IMR-90 (cell line): ENCODE results near the gene CLN3. TPM values are rescaled to one million over a fixed set of nuclear protein-coding genes. Genes with fewer than 3 reads are reported as not detected.

Source experiments
- ATAC-seq: fragments of 200-7000 bp; cut with Tn5 transposase; 2 replicates; pipeline ENCODE4 v1.9.1; 2020; ENCODE audit warnings: low read depth, mild to moderate bottlenecking, moderate library complexity
- BruUV-seq: library from RNA; stranded (reverse); fragments of 400-500 nt; replicated peaks from 2 replicates; lab custom pipeline; 2021; lab: Mats Ljungman, UMichigan
- CTCF ChIA-PET: fragments of 300-600 bp; formaldehyde crosslinking; extraction: SDS; loops from one replicate; lab custom pipeline; 2021; ENCODE audit warnings: antibody characterized with exemption; lab: Yijun Ruan, JAX
- POLR2A ChIA-PET: fragments of 300-600 bp; sonication (Branson Sonifier 250); formaldehyde crosslinking; loops from one replicate; lab custom pipeline; 2022; ENCODE audit warnings: antibody characterized with exemption; ENCODE audit not compliant: unreplicated experiment; lab: Charles Lee
- DNase-seq: peaks from one replicate; pipeline ENCODE4 v3.0.0; 2013
- H2AFZ ChIP-seq: replicated peaks from 2 replicates; pipeline ENCODE3; 2013; ENCODE audit warnings: low read length, mild to moderate bottlenecking; ENCODE audit not compliant: poor library complexity
- H2AK5ac ChIP-seq: 2 replicates; pipeline ENCODE4 v1.6.1; 2013; ENCODE audit warnings: low read depth, low read length, inconsistent platforms
- H2AK9ac ChIP-seq: replicated peaks from 2 replicates; pipeline ENCODE3; 2013; ENCODE audit warnings: mild to moderate bottlenecking, low read depth, low read length, moderate library complexity; ENCODE audit not compliant: poor library complexity
- H2BK120ac ChIP-seq: 2 replicates; pipeline ENCODE4 v1.6.1; 2013; ENCODE audit warnings: low read depth, low read length, inconsistent platforms
- H2BK15ac ChIP-seq: 3 replicates; pipeline ENCODE4 v1.6.1; 2013; ENCODE audit warnings: low read depth, low read length, inconsistent platforms
- H2BK20ac ChIP-seq: 2 replicates; pipeline ENCODE4 v1.6.1; 2013; ENCODE audit warnings: low read depth, mild to moderate bottlenecking, inconsistent platforms, low read length, moderate library complexity
- H2BK5ac ChIP-seq: 2 replicates; pipeline ENCODE4 v1.6.1; 2013; ENCODE audit warnings: mild to moderate bottlenecking, low read depth, low read length, inconsistent platforms; ENCODE audit not compliant: poor library complexity, severe bottlenecking
- H3K14ac ChIP-seq: replicated peaks from 2 replicates; pipeline ENCODE4 v1.6.1; 2013; ENCODE audit warnings: low read depth, low read length, inconsistent platforms
- H3K18ac ChIP-seq: 2 replicates; pipeline ENCODE4 v1.6.1; 2013; ENCODE audit warnings: low read depth, low read length, control low read depth
- H3K23ac ChIP-seq: 2 replicates; pipeline ENCODE4 v1.6.1; 2013; ENCODE audit warnings: low read depth, low read length, inconsistent platforms
- H3K27ac ChIP-seq: 2 replicates; pipeline ENCODE4 v1.5.1; 2013; ENCODE audit warnings: mild to moderate bottlenecking, control low read depth, low read length; ENCODE audit not compliant: insufficient read depth
- H3K27me3 ChIP-seq: 2 replicates; pipeline ENCODE4 v1.6.1; 2013; ENCODE audit warnings: low read length; ENCODE audit not compliant: control insufficient read depth, insufficient read depth
- H3K36me3 ChIP-seq: 2 replicates; pipeline ENCODE4 v1.6.1; 2013; ENCODE audit warnings: low read length, mixed read lengths; ENCODE audit not compliant: control insufficient read depth, insufficient read depth
- H3K4ac ChIP-seq: 2 replicates; pipeline ENCODE4 v1.6.1; 2013; ENCODE audit warnings: low read depth, low read length, inconsistent platforms
- H3K4me1 ChIP-seq: 2 replicates; pipeline ENCODE4 v1.6.1; 2013; ENCODE audit warnings: low read length, mixed read lengths; ENCODE audit not compliant: control insufficient read depth, insufficient read depth
- H3K4me2 ChIP-seq: 2 replicates; pipeline ENCODE4 v1.6.1; 2013; ENCODE audit warnings: low read depth, mild to moderate bottlenecking, control low read depth, low read length, moderate library complexity
- H3K4me3 ChIP-seq: 2 replicates; pipeline ENCODE4 v1.5.1; 2013; ENCODE audit warnings: low read depth, mild to moderate bottlenecking, control low read depth, low read length, moderate library complexity; ENCODE audit not compliant: insufficient read depth
- H3K56ac ChIP-seq: 2 replicates; pipeline ENCODE4 v1.6.1; 2013; ENCODE audit warnings: low read length, inconsistent platforms; ENCODE audit not compliant: insufficient read depth; ENCODE audit errors: extremely low read depth
- H3K79me1 ChIP-seq, 2 experiments: 2 replicates each; pipeline ENCODE4 v1.6.1; 2013; ENCODE audit warnings: low read length in 2 of 2, inconsistent platforms in 1 of 2, low read depth in 1 of 2
- H3K9ac ChIP-seq: 2 replicates; pipeline ENCODE4 v1.6.1; 2013; ENCODE audit warnings: low read depth, low read length, control low read depth
- H3K9me1 ChIP-seq: 2 replicates; pipeline ENCODE4 v1.6.1; 2013; ENCODE audit warnings: low read length, inconsistent platforms; ENCODE audit not compliant: insufficient read depth
- H3K9me3 ChIP-seq: 2 replicates; pipeline ENCODE4 v1.6.1; 2013; ENCODE audit warnings: low read length; ENCODE audit not compliant: control insufficient read depth, insufficient read depth
- H4K20me1 ChIP-seq: 2 replicates; pipeline ENCODE4 v1.6.1; 2013; ENCODE audit warnings: low read length, inconsistent platforms; ENCODE audit not compliant: insufficient read depth
- H4K5ac ChIP-seq: 2 replicates; pipeline ENCODE4 v1.6.1; 2013; ENCODE audit warnings: mild to moderate bottlenecking, low read depth, low read length, control low read depth
- H4K8ac ChIP-seq, 2 experiments: 2 replicates each; pipeline ENCODE4 v1.6.1; 2013; ENCODE audit warnings: low read depth in 2 of 2, low read length in 2 of 2, control low read depth in 1 of 2, inconsistent platforms in 1 of 2
- H4K91ac ChIP-seq: 2 replicates; pipeline ENCODE4 v1.6.1; 2013; ENCODE audit warnings: low read depth, low read length, inconsistent platforms; ENCODE audit not compliant: insufficient read depth
- BHLHE40 ChIP-seq: fragments of 150-350 bp; IDR thresholded peaks from 2 replicates; pipeline ENCODE4 v1.6.1; 2016; ENCODE audit warnings: mild to moderate bottlenecking, low read depth, low read length
- CEBPB ChIP-seq: IDR thresholded peaks from 2 replicates; pipeline ENCODE4 v1.6.1; 2012; ENCODE audit warnings: low read depth, low read length, improper control_type of control experiment
- CHD1 ChIP-seq: IDR thresholded peaks from 2 replicates; pipeline ENCODE4 v1.6.1; 2012; ENCODE audit warnings: low read depth, low read length, improper control_type of control experiment
- FOS ChIP-seq: fragments of 150-350 bp; IDR thresholded peaks from 2 replicates; pipeline ENCODE4 v1.6.1; 2016; ENCODE audit warnings: low read depth, low read length
- MAFK ChIP-seq: IDR thresholded peaks from 2 replicates; pipeline ENCODE4 v1.6.1; 2012; ENCODE audit warnings: low read depth, low read length, improper control_type of control experiment
- MAZ ChIP-seq: IDR thresholded peaks from 2 replicates; pipeline ENCODE4 v1.6.1; 2012; ENCODE audit warnings: low read depth, mild to moderate bottlenecking, low read length, improper control_type of control experiment, moderate library complexity, borderline replicate concordance
- MXI1 ChIP-seq: IDR thresholded peaks from 2 replicates; pipeline ENCODE4 v1.6.1; 2012; ENCODE audit warnings: low read depth, mild to moderate bottlenecking, low read length, moderate library complexity, borderline replicate concordance
- NFE2L2 ChIP-seq: fragments of 150-350 bp; IDR thresholded peaks from 2 replicates; pipeline ENCODE4 v1.6.1; 2016; ENCODE audit warnings: low read depth, mild to moderate bottlenecking, low read length
- POLR2A ChIP-seq: IDR thresholded peaks from 2 replicates; pipeline ENCODE4 v1.6.1; 2012; ENCODE audit warnings: mild to moderate bottlenecking, low read depth, low read length
- RAD21 ChIP-seq: IDR thresholded peaks from 2 replicates; pipeline ENCODE4 v1.6.1; 2012; ENCODE audit warnings: low read length, improper control_type of control experiment
- RCOR1 ChIP-seq: IDR thresholded peaks from 2 replicates; pipeline ENCODE4 v1.6.1; 2012; ENCODE audit warnings: mild to moderate bottlenecking, low read length, improper control_type of control experiment; ENCODE audit not compliant: insufficient replicate concordance
- RFX5 ChIP-seq: IDR thresholded peaks from 2 replicates; pipeline ENCODE4 v1.8.0; 2012; ENCODE audit warnings: low read depth, mild to moderate bottlenecking, low read length, moderate library complexity
- SMC3 ChIP-seq: fragments of 150-350 bp; IDR thresholded peaks from 2 replicates; pipeline ENCODE4 v1.6.1; 2016; ENCODE audit warnings: low read depth, mild to moderate bottlenecking, antibody characterized with exemption, low read length, moderate library complexity
- WGBS, 2 experiments: methylation state at CpG; one replicate each; pipeline versions ENCODE4 v1.1.5 to v1.1.7; 2013; ENCODE audit warnings: missing lambda C conversion rate in 2 of 2; ENCODE audit not compliant: insufficient read length in 1 of 2; ENCODE audit errors: extremely low coverage in 2 of 2; 5-methylcytosine and 5-hydroxymethylcytosine counted together
- dilution Hi-C: fragments of 300-500 bp; cut with HindIII; formaldehyde crosslinking; loops from one replicate; pipeline ENCODE4 v1.14.3; 2018; ENCODE audit warnings: low sequenced_read_pairs; ENCODE audit not compliant: unreplicated experiment
- in situ Hi-C: fragments of 300-500 bp; cut with MboI; formaldehyde crosslinking; loops from 3 replicates; pipeline ENCODE4 v1.14.3; 2019; ENCODE audit warnings: low sequenced_read_pairs, inconsistent platforms, mixed read lengths
- intact Hi-C: fragments of 100-400 bp; cut with micrococcal nuclease; formaldehyde crosslinking; loops from 2 replicates; pipeline ENCODE4 v1.10.0; 2022
- polyA plus RNA-seq, 3 experiments: library from polyadenylated mRNA; depleted of rRNA; stranded (reverse); fragments of >200 nt; gene quantifications; 2 replicates each; pipeline ENCODE4 v1.2.3, GENCODE V29; 2012; ENCODE audit warnings: low replicate concordance in 1 of 3
- total RNA-seq: library from RNA; depleted of rRNA; stranded (reverse); fragments of >200 nt; gene quantifications from 2 replicates; pipeline ENCODE4 v1.2.3, GENCODE V29; 2012
- TF ChIP-seq, protein P1 (sequence below): fragments of 150-350 bp; IDR thresholded peaks from 2 replicates; pipeline ENCODE4 v1.6.1; 2016; ENCODE audit warnings: low read depth, mild to moderate bottlenecking, low read length, moderate library complexity, borderline replicate concordance
- TF ChIP-seq, protein P2 (sequence below): conservative IDR thresholded peaks from 2 replicates; pipeline ENCODE4 v1.5.1; 2012; ENCODE audit warnings: mild to moderate bottlenecking, low read depth, low read length, improper control_type of control experiment
- TF ChIP-seq, protein P3 (sequence below): fragments of 150-350 bp; IDR thresholded peaks from 2 replicates; pipeline ENCODE4 v1.6.1; 2017; ENCODE audit warnings: mild to moderate bottlenecking, antibody characterized with exemption, low read length, low read depth

CLN3 gene
- total and polyA plus RNA-seq, 2 of the 4 experiments (the other 2 are of a cell fraction) = 3.9 to 15.9 TPM

DNA sequence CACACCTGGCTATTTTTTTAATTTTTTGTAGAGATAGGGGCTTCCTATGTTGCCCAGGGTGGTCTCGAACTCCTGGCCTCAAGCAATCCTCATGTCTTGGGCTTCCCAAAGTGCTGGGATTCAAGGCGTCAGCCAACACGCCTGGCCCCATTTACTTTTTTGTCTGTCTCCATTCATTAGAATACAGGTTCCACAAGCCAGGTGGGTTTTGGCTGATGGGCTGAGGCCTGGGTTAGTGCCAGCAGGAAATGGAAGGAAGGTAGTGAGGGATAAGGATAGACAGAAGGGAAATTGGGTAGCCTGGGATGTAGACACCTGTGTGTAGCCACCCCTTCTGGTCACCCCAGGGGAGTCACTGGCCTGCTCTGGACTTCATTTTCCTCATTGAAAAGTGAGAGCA, 19.2 kb upstream of the CLN3 start:
- CTCF ChIA-PET = no interaction called here
- POLR2A ChIA-PET = no interaction called here
- no peak overlapping the region for H3K4ac ChIP-seq
- H4K91ac ChIP-seq = no peak overlapping the region
- no peak overlapping the region for H3K18ac ChIP-seq
- H3K79me1 ChIP-seq = no peaks in the 10 kb centered on the region
- no peak overlapping the region for H2AK9ac ChIP-seq
- peaks cover 9% of the 10 kb centered on the region; the same call in 1 of the 2 replicates for H3K27me3 ChIP-seq
- H3K4me2 ChIP-seq = no peak overlapping the region
- no peaks in the 10 kb centered on the region for H3K36me3 ChIP-seq
- no peak overlapping the region for H2BK20ac ChIP-seq
- no peak overlapping the region for H3K27ac ChIP-seq
- ATAC-seq = no peak
- no peak overlapping the region for H3K23ac ChIP-seq
- no peak overlapping the region for H2AK5ac ChIP-seq
- H3K56ac ChIP-seq = no peak overlapping the region
- no peak overlapping the region for H3K4me3 ChIP-seq
- no CpG with 5 or more reads among the region's 3 CpGs for WGBS, 2 experiments
- no peak overlapping the region for H4K5ac ChIP-seq
- DNase-seq = no peak
- no peak overlapping the region for H3K14ac ChIP-seq
- H2BK5ac ChIP-seq = no peak overlapping the region
- dilution Hi-C loops = no loop called here
- H2BK120ac ChIP-seq = no peak overlapping the region
- in situ Hi-C loops = no loop called here
- H2BK15ac ChIP-seq = no peak overlapping the region
- no peaks in the 10 kb centered on the region for H3K4me1 ChIP-seq
- no peaks in the 10 kb centered on the region for H3K9me3 ChIP-seq
- TF ChIP-seq BHLHE40 (no peak), NFE2L2 (no peak), CEBPB (no peak), RFX5 (no peak), POLR2A (no peak), RAD21 (no peak), MAFK (no peak), CHD1 (no peak), FOS (no peak), MXI1 (no peak), RCOR1 (no peak), MAZ (no peak), SMC3 (no peak)
- TF ChIP-seq, protein P1, sequence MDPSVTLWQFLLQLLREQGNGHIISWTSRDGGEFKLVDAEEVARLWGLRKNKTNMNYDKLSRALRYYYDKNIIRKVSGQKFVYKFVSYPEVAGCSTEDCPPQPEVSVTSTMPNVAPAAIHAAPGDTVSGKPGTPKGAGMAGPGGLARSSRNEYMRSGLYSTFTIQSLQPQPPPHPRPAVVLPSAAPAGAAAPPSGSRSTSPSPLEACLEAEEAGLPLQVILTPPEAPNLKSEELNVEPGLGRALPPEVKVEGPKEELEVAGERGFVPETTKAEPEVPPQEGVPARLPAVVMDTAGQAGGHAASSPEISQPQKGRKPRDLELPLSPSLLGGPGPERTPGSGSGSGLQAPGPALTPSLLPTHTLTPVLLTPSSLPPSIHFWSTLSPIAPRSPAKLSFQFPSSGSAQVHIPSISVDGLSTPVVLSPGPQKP = no peak
- TF ChIP-seq, protein P2, sequence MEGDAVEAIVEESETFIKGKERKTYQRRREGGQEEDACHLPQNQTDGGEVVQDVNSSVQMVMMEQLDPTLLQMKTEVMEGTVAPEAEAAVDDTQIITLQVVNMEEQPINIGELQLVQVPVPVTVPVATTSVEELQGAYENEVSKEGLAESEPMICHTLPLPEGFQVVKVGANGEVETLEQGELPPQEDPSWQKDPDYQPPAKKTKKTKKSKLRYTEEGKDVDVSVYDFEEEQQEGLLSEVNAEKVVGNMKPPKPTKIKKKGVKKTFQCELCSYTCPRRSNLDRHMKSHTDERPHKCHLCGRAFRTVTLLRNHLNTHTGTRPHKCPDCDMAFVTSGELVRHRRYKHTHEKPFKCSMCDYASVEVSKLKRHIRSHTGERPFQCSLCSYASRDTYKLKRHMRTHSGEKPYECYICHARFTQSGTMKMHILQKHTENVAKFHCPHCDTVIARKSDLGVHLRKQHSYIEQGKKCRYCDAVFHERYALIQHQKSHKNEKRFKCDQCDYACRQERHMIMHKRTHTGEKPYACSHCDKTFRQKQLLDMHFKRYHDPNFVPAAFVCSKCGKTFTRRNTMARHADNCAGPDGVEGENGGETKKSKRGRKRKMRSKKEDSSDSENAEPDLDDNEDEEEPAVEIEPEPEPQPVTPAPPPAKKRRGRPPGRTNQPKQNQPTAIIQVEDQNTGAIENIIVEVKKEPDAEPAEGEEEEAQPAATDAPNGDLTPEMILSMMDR = no peak
- TF ChIP-seq, protein P3, sequence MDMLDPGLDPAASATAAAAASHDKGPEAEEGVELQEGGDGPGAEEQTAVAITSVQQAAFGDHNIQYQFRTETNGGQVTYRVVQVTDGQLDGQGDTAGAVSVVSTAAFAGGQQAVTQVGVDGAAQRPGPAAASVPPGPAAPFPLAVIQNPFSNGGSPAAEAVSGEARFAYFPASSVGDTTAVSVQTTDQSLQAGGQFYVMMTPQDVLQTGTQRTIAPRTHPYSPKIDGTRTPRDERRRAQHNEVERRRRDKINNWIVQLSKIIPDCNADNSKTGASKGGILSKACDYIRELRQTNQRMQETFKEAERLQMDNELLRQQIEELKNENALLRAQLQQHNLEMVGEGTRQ = no peak
- H4K20me1 ChIP-seq = no peaks in the 10 kb centered on the region
- no TSS peak for BruUV-seq
- H3K9me1 ChIP-seq = no peaks in the 10 kb centered on the region
- intact Hi-C loops = no loop called here
- H2AFZ ChIP-seq = no peak overlapping the region
- no peak overlapping the region for H3K9ac ChIP-seq
- no peak overlapping the region for H4K8ac ChIP-seq
